Middle frontal gyrus (tissue), 1 donor: ENCODE measurements around the gene FAM174B.

Source experiments
- DNase-seq: peaks from one replicate; pipeline ENCODE4 v3.0.0-alpha.2; 2015; ENCODE audit warnings: low spot score; ENCODE audit errors: extremely low spot score

The FAM174B gene

GRCh38 chr15:92643849-92644815, 11.4 kb downstream of the FAM174B start:
- DNase-seq, result no peak

GRCh38 chr15:92638709-92639365, 16.7 kb downstream of the FAM174B start:
- no peak for DNase-seq

- DNase-seq, result no peak
These were observed 17.3 kb downstream of the FAM174B start for GRCh38 chr15:92638291-92638708.

GRCh38 chr15:92637626-92638025, 17.9 kb downstream of the FAM174B start:
- no peak for DNase-seq

GRCh38 chr15:92636908-92637481, 18.6 kb downstream of the FAM174B start:
- DNase-seq, result no peak

GRCh38 chr15:92636401-92636907, 19.1 kb downstream of the FAM174B start:
- DNase-seq, result no peak

GRCh38 chr15:92634671-92635201, 20.8 kb downstream of the FAM174B start:
- DNase-seq, result no peak

GRCh38 chr15:92634060-92634459, 21.5 kb downstream of the FAM174B start:
- no peak for DNase-seq

GRCh38 chr15:92633418-92633817, 22.2 kb downstream of the FAM174B start:
- DNase-seq, result no peak

GRCh38 chr15:92633001-92633400, 22.6 kb downstream of the FAM174B start:
- no peak for DNase-seq

- no peak for DNase-seq
These were observed 23.9 kb downstream of the FAM174B start for GRCh38 chr15:92631721-92632120.

GRCh38 chr15:92629975-92630626, 25.5 kb downstream of the FAM174B start:
- no peak for DNase-seq

- DNase-seq, result no peak
These were observed 26.1 kb downstream of the FAM174B start for GRCh38 chr15:92629276-92629974.

GRCh38 chr15:92627014-92627413, 28.6 kb downstream of the FAM174B start:
- no peak for DNase-seq

GRCh38 chr15:92625251-92625980, 30.2 kb downstream of the FAM174B start:
- no peak for DNase-seq

GRCh38 chr15:92624401-92624991, 31.1 kb downstream of the FAM174B start:
- DNase-seq, result peak; percentile 14

GRCh38 chr15:92623435-92623834, 32.1 kb downstream of the FAM174B start:
- DNase-seq, result no peak

- DNase-seq, result no peak
These were observed 33.5 kb downstream of the FAM174B start for GRCh38 chr15:92621972-92622533.

- DNase-seq, result no peak
These were observed 34.6 kb downstream of the FAM174B start for GRCh38 chr15:92620991-92621390.
